Smooth muscle cell (in vitro differentiated cells): Measurements from ENCODE around the gene MARS1. TPM values are rescaled to one million over a fixed set of nuclear protein-coding genes. Genes with fewer than 3 reads are reported as not detected.
"Not testable (repeated sequence)": the region's sequence is repeated elsewhere in the genome, so short reads cannot be mapped to it uniquely, and the experiment has no call there.

Source experiments
- DNase-seq: peaks from one replicate; lab custom pipeline; 2025; ENCODE audit not compliant: unreplicated experiment; lab: John Stamatoyannopoulos, UW
- H2AFZ ChIP-seq: fragments of 200-600 bp; sonication (generic); 2 replicates; pipeline ENCODE4 v1.6.0; 2016; ENCODE audit warnings: antibody characterized with exemption, low read depth, mild to moderate bottlenecking
- H3F3A ChIP-seq: fragments of 200-600 bp; sonication (generic); 2 replicates; pipeline ENCODE4 v1.6.0; 2017; ENCODE audit warnings: antibody characterized with exemption, low read depth
- H3K27ac ChIP-seq: fragments of 200-600 bp; sonication (generic); 2 replicates; pipeline ENCODE4 v1.5.1; 2016; ENCODE audit warnings: low read depth, mild to moderate bottlenecking
- H3K27me3 ChIP-seq: fragments of 200-600 bp; sonication (generic); 2 replicates; pipeline ENCODE4 v1.6.1; 2016; ENCODE audit warnings: low read depth, mild to moderate bottlenecking
- H3K36me3 ChIP-seq: fragments of 200-600 bp; sonication (generic); 2 replicates; pipeline ENCODE4 v1.5.1; 2016; ENCODE audit warnings: low read depth
- H3K4me1 ChIP-seq: fragments of 200-600 bp; sonication (generic); 2 replicates; pipeline ENCODE4 v1.5.1; 2016; ENCODE audit warnings: low read depth
- H3K4me2 ChIP-seq: fragments of 200-600 bp; sonication (generic); 2 replicates; pipeline ENCODE4 v1.6.0; 2016; ENCODE audit warnings: mild to moderate bottlenecking
- H3K4me3 ChIP-seq: fragments of 200-600 bp; sonication (generic); 2 replicates; pipeline ENCODE4 v1.5.1; 2016; ENCODE audit warnings: mild to moderate bottlenecking
- H3K79me2 ChIP-seq: fragments of 200-600 bp; sonication (generic); 2 replicates; pipeline ENCODE4 v1.6.0; 2016; ENCODE audit warnings: low read depth, mild to moderate bottlenecking
- H3K9ac ChIP-seq: fragments of 200-600 bp; sonication (generic); 2 replicates; pipeline ENCODE4 v1.6.0; 2016; ENCODE audit warnings: low read depth
- H3K9me3 ChIP-seq: fragments of 200-600 bp; sonication (generic); replicated peaks from 2 replicates; pipeline ENCODE4 v1.5.1; 2016; ENCODE audit warnings: low read depth
- H4K20me1 ChIP-seq: fragments of 200-600 bp; sonication (generic); 2 replicates; pipeline ENCODE4 v1.6.0; 2016; ENCODE audit warnings: low read depth
- CTCF ChIP-seq: fragments of 200-600 bp; sonication (generic); IDR thresholded peaks from 2 replicates; pipeline ENCODE4 v1.5.1; 2017; ENCODE audit warnings: borderline replicate concordance, mild to moderate bottlenecking, antibody characterized with exemption; ENCODE audit not compliant: insufficient read depth, poor library complexity, severe bottlenecking
- WGBS: methylation state at CpG from one replicate; pipeline ENCODE4 v1.1.7; 2016; ENCODE audit warnings: low lambda C conversion rate; 5-methylcytosine and 5-hydroxymethylcytosine counted together
- polyA plus RNA-seq: library from polyadenylated mRNA; unstranded; fragments of >200 nt; fragmentation: Nextera tagmentation; extraction: Ambion mirVana; gene quantifications from 2 replicates; pipeline ENCODE4 v1.2.1, GENCODE V29; 2016
- total RNA-seq: library from RNA; depleted of rRNA; stranded (reverse); fragments of >200 nt; gene quantifications from 2 replicates; pipeline ENCODE4 v1.2.3, GENCODE V29; 2014

MARS1 gene
- total and polyA plus RNA-seq, 2 experiments from 2014 or later: 186 to 192 TPM

- H3K4me2 ChIP-seq: no peak overlapping the region
- H3K27ac ChIP-seq: no peak overlapping the region
- H3K4me3 ChIP-seq: no peak overlapping the region
- peak; percentile 2 for TF ChIP-seq CTCF
- peaks cover 8% of the 10 kb centered on the region for H4K20me1 ChIP-seq
- H3K36me3 ChIP-seq: peaks cover 13% of the 10 kb centered on the region
- H3F3A ChIP-seq: no peaks in the 10 kb centered on the region
- peaks cover 27% of the 10 kb centered on the region for H3K79me2 ChIP-seq
- H3K4me1 ChIP-seq: peaks cover 11% of the 10 kb centered on the region
- WGBS: 95% methylated on average over 15 of the region's 15 CpGs
- no peak overlapping the region for H2AFZ ChIP-seq
- DNase-seq: no peak
- no peaks in the 10 kb centered on the region for H3K27me3 ChIP-seq
- no peaks in the 10 kb centered on the region for H3K9me3 ChIP-seq
- no peak overlapping the region for H3K9ac ChIP-seq
Observed at GRCh38 chr12:57491393-57492280, 3.8 kb downstream of the MARS1 start.

- not testable (repeated sequence) for H3K9ac ChIP-seq, H3K27me3 ChIP-seq, H3K4me3 ChIP-seq, H3K9me3 ChIP-seq, H3K4me1 ChIP-seq, H3K4me2 ChIP-seq, H3F3A ChIP-seq, H3K79me2 ChIP-seq, H4K20me1 ChIP-seq, H2AFZ ChIP-seq, DNase-seq, H3K27ac ChIP-seq
- WGBS: over 99% methylated on average over 20 of the region's 48 CpGs
- peaks cover 19% of the 10 kb centered on the region for H3K36me3 ChIP-seq
Observed at GRCh38 chr12:57495051-57495701, 7.3 kb downstream of the MARS1 start.

GRCh38 chr12:57496822-57497221 lies 9.0 kb downstream of the MARS1 start:
- no peak overlapping the region for H3K9ac ChIP-seq
- H2AFZ ChIP-seq: no peak overlapping the region
- no peaks in the 10 kb centered on the region for H3F3A ChIP-seq
- no peak overlapping the region for H3K4me3 ChIP-seq
- H3K4me2 ChIP-seq: no peak overlapping the region
- H3K4me1 ChIP-seq: no peaks in the 10 kb centered on the region
- no peak for DNase-seq
- H3K27ac ChIP-seq: no peak overlapping the region
- TF ChIP-seq CTCF: no peak
- peaks cover 20% of the 10 kb centered on the region for H3K36me3 ChIP-seq
- H3K9me3 ChIP-seq: no peaks in the 10 kb centered on the region
- peaks cover 6% of the 10 kb centered on the region for H3K79me2 ChIP-seq
- H4K20me1 ChIP-seq: peaks cover 8% of the 10 kb centered on the region
- H3K27me3 ChIP-seq: no peaks in the 10 kb centered on the region

- no peak for DNase-seq
- 98% methylated on average over 12 of the region's 12 CpGs for WGBS
- H4K20me1 ChIP-seq: peaks cover 8% of the 10 kb centered on the region
- H3K27me3 ChIP-seq: no peaks in the 10 kb centered on the region
- no peaks in the 10 kb centered on the region for H3K4me1 ChIP-seq
- H3K4me2 ChIP-seq: no peak overlapping the region
- no peak overlapping the region for H3K27ac ChIP-seq
- H3F3A ChIP-seq: no peaks in the 10 kb centered on the region
- no peak overlapping the region for H3K9ac ChIP-seq
- H3K9me3 ChIP-seq: no peaks in the 10 kb centered on the region
- H2AFZ ChIP-seq: no peak overlapping the region
- TF ChIP-seq CTCF: no peak
- peaks cover 10% of the 10 kb centered on the region for H3K79me2 ChIP-seq
- H3K4me3 ChIP-seq: no peak overlapping the region
- peaks cover 19% of the 10 kb centered on the region for H3K36me3 ChIP-seq
Observed at GRCh38 chr12:57497223-57498131, 9.6 kb downstream of the MARS1 start.
